ENCODE results near the gene GNB1L. TPM values are rescaled to one million over a fixed set of nuclear protein-coding genes. Genes with fewer than 3 reads are reported as not detected.

The GNB1L gene
- total RNA-seq, 1 donor from 2014 or later = 5.0 TPM

DNA sequence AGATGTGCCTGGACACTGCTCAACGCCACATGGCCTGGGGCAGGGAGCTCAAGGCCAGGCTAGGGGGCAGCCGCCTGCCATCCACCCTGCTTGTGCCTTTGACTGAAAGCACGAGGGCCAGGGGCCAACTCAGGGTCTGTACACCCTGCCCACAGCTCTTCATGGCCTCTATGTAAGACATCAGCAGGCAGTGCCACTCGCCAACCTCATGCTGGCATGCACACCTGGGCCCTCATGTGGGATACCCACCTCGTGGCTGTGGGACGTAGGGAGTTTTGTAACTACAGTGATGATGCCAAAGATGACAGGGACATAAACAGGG is 68.4 kb downstream of the GNB1L start:
- no peak overlapping the region for H3K27ac Mint-ChIP-seq (ENCODE audit: unreplicated experiment)
- H3K9me3 Mint-ChIP-seq (ENCODE audit: unreplicated experiment) = peaks cover 3% of the 10 kb centered on the region
- no peaks in the 10 kb centered on the region for H3K4me1 Mint-ChIP-seq (ENCODE audit: low read depth, unreplicated experiment)
- TF ChIP-seq, protein P1, sequence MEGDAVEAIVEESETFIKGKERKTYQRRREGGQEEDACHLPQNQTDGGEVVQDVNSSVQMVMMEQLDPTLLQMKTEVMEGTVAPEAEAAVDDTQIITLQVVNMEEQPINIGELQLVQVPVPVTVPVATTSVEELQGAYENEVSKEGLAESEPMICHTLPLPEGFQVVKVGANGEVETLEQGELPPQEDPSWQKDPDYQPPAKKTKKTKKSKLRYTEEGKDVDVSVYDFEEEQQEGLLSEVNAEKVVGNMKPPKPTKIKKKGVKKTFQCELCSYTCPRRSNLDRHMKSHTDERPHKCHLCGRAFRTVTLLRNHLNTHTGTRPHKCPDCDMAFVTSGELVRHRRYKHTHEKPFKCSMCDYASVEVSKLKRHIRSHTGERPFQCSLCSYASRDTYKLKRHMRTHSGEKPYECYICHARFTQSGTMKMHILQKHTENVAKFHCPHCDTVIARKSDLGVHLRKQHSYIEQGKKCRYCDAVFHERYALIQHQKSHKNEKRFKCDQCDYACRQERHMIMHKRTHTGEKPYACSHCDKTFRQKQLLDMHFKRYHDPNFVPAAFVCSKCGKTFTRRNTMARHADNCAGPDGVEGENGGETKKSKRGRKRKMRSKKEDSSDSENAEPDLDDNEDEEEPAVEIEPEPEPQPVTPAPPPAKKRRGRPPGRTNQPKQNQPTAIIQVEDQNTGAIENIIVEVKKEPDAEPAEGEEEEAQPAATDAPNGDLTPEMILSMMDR (IDR thresholded peaks at IDR 0.05; ENCODE audit: partially characterized antibody, unreplicated experiment) = no peak
- no peaks in the 10 kb centered on the region for H3K36me3 Mint-ChIP-seq (ENCODE audit: unreplicated experiment)
- H3K27me3 Mint-ChIP-seq (ENCODE audit: unreplicated experiment) = peaks cover 4% of the 10 kb centered on the region
- no peak overlapping the region for H3K4me3 Mint-ChIP-seq (ENCODE audit: unreplicated experiment)
- no peak for DNase-seq

DNA sequence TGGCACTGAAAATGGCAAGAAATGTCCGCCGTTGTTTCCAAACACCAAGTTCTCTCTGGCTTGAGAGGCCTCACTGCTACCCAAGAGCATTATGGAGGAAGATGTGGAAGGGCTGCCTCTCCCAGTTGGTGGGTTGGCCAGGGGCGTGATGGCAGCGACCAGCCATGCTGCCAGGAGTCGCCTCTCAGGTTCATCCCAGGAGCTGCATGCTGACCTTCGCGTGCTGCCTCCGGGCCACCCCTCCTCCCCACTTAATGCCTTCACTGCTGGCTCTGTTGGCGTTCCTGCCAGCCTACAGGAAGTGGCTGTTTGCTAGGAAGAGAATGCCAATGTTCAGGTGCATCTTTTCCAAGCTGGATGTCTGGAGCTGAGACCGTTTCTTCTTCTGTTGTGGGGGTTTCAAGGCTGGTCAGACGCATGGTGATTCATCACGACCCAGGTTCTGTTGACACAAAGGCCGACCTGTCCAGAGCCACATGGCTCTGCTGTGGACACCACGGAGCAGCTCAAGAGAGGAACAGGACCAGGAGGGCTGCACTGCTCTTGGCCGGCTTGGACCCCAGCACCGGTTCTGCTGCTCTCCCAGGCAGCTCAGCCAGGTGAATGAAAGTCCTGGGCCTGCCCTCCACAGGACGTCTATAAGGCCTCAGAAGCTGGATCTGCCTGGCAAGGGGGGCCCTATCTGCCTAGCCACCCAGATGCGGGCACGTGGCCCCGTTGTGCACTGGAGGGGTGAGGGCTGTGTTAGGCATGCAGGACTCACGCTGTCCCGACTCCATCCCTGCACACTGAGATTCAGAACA is 69.0 kb downstream of the GNB1L start:
- Mint-ChIP-seq H3K27me3 (ENCODE audit: unreplicated experiment) (peaks cover 4% of the 10 kb centered on the region), H3K4me1 (ENCODE audit: low read depth, unreplicated experiment) (no peaks in the 10 kb centered on the region), H3K27ac (ENCODE audit: unreplicated experiment) (no peak overlapping the region), H3K4me3 (ENCODE audit: unreplicated experiment) (no peak overlapping the region), H3K9me3 (ENCODE audit: unreplicated experiment) (peaks cover 1% of the 10 kb centered on the region), H3K36me3 (ENCODE audit: unreplicated experiment) (no peaks in the 10 kb centered on the region)
- no peak for DNase-seq
- TF ChIP-seq, protein P1 (IDR thresholded peaks at IDR 0.05; ENCODE audit: partially characterized antibody, unreplicated experiment) = no peak

DNA sequence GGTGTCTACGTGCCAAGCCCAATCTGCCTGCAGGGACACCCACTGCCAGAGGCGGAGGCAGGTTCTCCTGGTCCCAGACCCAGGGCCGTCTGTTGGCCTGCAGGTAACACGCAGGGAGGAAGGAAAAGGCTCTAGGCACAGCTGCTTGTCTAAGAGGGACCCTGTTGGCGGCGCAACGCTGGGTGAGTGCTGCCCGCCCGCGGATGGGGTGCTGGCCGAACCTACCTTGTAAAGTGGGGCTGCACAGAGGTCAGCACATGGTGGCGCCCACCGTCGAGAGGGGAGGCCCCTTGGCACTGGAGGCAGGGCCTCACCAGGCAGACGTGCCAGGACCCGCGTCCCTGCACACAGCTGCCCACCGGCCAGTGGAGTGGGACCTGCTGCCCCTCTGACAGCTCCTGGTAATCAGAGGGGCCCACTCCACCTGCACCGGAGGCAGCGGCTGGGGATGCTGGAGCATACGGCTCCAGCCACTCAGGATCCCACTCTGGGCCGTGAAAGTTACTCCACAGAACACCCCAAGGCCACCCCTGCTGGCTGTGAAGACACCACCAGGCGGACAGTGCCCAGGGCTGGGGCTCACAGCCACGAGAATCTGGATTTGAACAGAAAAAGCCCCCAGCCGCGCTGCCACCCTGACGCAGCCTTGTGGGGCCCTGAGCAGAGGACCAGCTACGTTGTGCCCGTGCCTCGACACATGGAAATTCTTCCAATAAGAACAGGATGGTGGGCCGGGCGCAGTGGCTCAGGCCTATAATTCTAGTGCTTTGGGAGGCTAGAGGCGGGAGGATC is 70.1 kb downstream of the GNB1L start:
- TF ChIP-seq, protein P1 (IDR thresholded peaks at IDR 0.05; ENCODE audit: partially characterized antibody, unreplicated experiment) = no peak
- Mint-ChIP-seq H3K4me3 (ENCODE audit: unreplicated experiment) (no peak overlapping the region), H3K27me3 (ENCODE audit: unreplicated experiment) (peaks cover 4% of the 10 kb centered on the region), H3K4me1 (ENCODE audit: low read depth, unreplicated experiment) (peaks cover 2% of the 10 kb centered on the region), H3K36me3 (ENCODE audit: unreplicated experiment) (no peaks in the 10 kb centered on the region), H3K9me3 (ENCODE audit: unreplicated experiment) (no peaks in the 10 kb centered on the region), H3K27ac (ENCODE audit: unreplicated experiment) (no peak overlapping the region)
- DNase-seq = peak; percentile 16

DNA sequence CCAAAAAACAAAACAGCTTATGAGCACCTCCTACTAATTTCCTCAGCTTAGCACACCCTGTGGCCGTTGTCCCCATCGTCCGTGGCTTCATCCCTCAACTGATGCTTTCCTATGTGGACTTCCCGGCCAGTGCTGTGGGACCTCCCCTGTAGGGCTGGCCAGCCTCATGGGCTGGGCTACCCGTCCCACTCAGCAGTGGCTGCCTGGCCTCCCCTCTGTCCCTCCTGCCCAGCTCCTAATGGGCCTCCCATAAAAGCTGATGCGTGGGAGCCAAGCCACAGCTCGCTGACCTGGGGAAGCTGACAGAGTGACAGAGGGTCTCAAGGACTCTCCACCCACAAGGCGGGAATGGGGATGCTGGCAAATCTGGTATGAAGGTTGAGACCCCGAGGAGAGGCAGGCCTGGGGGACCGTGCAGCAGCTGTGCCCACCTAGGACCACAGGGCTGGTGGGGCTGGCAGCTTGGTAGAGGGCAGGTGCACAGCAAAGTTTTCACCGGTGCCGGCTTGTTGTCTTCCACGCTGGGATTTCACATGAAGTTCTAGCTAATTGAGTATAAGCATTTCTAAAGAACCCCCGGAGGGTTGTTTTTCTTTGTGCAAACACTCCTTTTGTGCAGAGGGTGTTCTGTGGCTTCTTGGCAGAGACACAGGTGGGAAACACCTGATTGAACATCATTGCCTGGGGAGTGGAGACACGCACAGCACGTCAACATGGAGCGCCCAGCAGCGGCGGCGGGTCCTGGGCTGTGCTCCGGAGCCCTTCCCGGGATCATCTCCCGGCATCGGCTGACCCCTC is 70.9 kb downstream of the GNB1L start:
- H3K4me1 Mint-ChIP-seq (ENCODE audit: low read depth, unreplicated experiment) = peaks cover 2% of the 10 kb centered on the region
- H3K9me3 Mint-ChIP-seq (ENCODE audit: unreplicated experiment) = peaks cover 2% of the 10 kb centered on the region
- TF ChIP-seq, protein P1 (IDR thresholded peaks at IDR 0.05; ENCODE audit: partially characterized antibody, unreplicated experiment) = no peak
- H3K27me3 Mint-ChIP-seq (ENCODE audit: unreplicated experiment) = peaks cover 7% of the 10 kb centered on the region
- H3K4me3 Mint-ChIP-seq (ENCODE audit: unreplicated experiment) = no peak overlapping the region
- no peak for DNase-seq
- no peaks in the 10 kb centered on the region for H3K36me3 Mint-ChIP-seq (ENCODE audit: unreplicated experiment)
- no peak overlapping the region for H3K27ac Mint-ChIP-seq (ENCODE audit: unreplicated experiment)
